AG09309 (cell line): ENCODE data around the gene ZSCAN18.

Experiments used
- DNase-seq: peaks from one replicate; pipeline ENCODE4 v3.0.0-alpha.2; 2010; ENCODE audit warnings: low read depth
- H3K4me3 ChIP-seq: 2 replicates; pipeline ENCODE4 v1.5.1; 2011; ENCODE audit warnings: mild to moderate bottlenecking, low read depth, low read length, moderate library complexity; ENCODE audit not compliant: control insufficient read depth
- TF ChIP-seq, protein P1 (sequence below): IDR thresholded peaks from 2 replicates; pipeline ENCODE4 v1.5.1; 2011; ENCODE audit warnings: mild to moderate bottlenecking, low read depth, low read length, inconsistent platforms; ENCODE audit not compliant: insufficient read depth, control insufficient read depth; ENCODE audit errors: missing control alignments

Gene ZSCAN18

DNA sequence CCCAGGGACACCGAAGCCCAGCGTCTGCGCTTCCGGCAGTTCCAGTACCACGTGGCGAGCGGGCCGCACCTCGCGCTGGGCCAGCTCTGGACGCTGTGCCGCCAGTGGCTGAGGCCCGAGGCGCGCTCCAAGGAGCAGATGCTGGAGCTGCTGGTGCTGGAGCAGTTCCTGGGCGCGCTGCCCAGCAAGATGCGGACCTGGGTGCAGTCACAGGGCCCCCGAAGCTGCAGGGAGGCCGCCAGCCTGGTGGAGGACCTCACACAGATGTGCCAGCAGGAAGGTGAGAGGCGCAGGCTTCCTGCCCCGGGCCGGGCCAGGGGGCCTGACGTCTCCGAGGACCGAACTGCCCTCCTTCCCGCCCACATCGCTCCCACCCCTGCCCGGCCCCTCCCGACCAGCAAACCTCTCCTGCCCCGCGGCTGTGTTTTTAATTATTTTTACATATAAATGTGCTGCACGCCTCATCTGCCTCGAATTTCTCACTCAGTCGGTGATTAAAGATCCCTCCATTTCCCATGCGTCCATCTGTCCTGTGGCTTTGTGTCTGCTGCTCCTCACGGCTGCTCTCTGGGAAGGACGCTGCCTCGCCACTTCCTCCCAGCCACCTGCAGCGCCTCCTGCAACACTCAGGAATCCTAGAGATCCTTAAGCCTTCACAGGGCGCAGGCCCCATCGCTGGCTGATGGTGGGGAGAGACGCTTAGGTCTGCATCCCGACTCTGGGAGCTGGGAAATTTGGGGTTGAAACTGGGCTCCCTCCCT, 59.9 kb downstream of the ZSCAN18 start:
- TF ChIP-seq, protein P1, sequence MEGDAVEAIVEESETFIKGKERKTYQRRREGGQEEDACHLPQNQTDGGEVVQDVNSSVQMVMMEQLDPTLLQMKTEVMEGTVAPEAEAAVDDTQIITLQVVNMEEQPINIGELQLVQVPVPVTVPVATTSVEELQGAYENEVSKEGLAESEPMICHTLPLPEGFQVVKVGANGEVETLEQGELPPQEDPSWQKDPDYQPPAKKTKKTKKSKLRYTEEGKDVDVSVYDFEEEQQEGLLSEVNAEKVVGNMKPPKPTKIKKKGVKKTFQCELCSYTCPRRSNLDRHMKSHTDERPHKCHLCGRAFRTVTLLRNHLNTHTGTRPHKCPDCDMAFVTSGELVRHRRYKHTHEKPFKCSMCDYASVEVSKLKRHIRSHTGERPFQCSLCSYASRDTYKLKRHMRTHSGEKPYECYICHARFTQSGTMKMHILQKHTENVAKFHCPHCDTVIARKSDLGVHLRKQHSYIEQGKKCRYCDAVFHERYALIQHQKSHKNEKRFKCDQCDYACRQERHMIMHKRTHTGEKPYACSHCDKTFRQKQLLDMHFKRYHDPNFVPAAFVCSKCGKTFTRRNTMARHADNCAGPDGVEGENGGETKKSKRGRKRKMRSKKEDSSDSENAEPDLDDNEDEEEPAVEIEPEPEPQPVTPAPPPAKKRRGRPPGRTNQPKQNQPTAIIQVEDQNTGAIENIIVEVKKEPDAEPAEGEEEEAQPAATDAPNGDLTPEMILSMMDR: no peak
- no peak for DNase-seq
- H3K4me3 ChIP-seq: no peak overlapping the region

- no peak overlapping the region for H3K4me3 ChIP-seq
- TF ChIP-seq, protein P1: no peak
- DNase-seq: no peak
Observed at GRCh38 chr19:58035863-58036262, 62.2 kb downstream of the ZSCAN18 start.

- H3K4me3 ChIP-seq: no peak overlapping the region
- TF ChIP-seq, protein P1: no peak
- no peak for DNase-seq
Observed at GRCh38 chr19:58034477-58034793, 63.6 kb downstream of the ZSCAN18 start.
